Ishikawa (cell line): ENCODE results near the gene LCLAT1.

Source experiments
- CREB1 ChIP-seq: IDR thresholded peaks from 2 replicates; pipeline ENCODE4 v1.6.1; 2012; ENCODE audit warnings: low read depth
- FOXM1 ChIP-seq: IDR thresholded peaks from 2 replicates; pipeline ENCODE4 v1.6.1; 2012; ENCODE audit warnings: low read depth, borderline replicate concordance
- RAD21 ChIP-seq: IDR thresholded peaks from 2 replicates; pipeline ENCODE4 v1.6.1; 2012; ENCODE audit warnings: low read depth
- YY1 ChIP-seq: IDR thresholded peaks from 2 replicates; pipeline ENCODE4 v1.6.1; 2012; ENCODE audit warnings: low read depth

DNA sequence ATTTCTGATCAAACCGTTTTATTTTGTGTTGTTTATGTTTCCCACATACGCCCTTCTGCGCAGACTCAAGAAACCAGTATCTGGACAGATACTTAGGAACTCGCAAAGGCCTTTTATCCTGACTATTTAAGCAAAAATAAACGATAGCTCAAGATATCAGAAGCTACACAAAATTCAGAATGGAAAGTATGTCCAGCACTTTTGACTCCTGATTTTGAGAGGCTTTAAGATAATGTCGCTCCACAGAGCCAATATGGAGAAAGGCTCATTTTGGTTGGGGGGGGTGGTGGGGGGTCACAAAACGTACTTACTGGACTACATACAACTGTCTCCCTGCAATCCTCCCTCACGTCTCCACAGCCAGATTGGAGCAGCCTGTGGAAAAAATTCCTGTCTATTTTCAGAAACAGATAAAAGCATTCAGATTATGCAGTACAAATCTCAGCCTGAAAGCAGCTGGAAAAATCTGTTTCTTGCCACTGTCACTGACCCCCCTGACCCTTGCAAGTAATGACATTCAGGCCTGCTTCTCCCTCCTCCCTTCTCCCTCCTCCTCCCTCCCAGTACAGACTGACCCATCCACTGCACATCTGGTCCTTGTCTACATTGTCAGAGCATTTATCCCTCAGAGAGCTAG is 34.9 kb upstream of the LCLAT1 start:
- TF ChIP-seq FOXM1 (no peak), RAD21 (no peak), CREB1 (no peak), YY1 (no peak)
